ENCODE results near the gene APBB2. TPM values are rescaled to one million over a fixed set of nuclear protein-coding genes. Genes with fewer than 3 reads are reported as not detected.

Gene APBB2
- total RNA-seq, 1 experiment from 2014 or later, result 80.7 TPM

DNA sequence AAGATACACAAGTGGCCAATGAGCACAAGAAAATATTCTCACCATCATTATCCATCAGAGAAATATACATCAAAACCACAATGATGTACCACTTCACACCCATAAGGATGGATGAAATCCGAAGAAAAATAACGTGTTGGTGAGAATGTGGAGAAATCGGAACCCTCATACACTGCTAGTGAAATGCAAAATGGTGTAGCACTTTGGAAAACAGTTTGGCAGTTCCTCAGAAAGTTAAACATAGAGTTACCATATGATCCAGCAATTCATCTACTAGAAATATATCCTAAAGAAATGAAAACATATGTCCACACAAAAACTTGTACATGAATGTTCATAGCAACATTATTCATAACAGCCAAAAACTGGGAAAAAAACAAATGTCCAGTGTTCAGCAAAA lies 18.5 kb upstream of the APBB2 start:
- Mint-ChIP-seq H3K27me3 (ENCODE audit: insufficient read depth, unreplicated experiment) (no peaks in the 10 kb centered on the region), H3K9me3 (ENCODE audit: unreplicated experiment) (no peaks in the 10 kb centered on the region), H3K4me3 (ENCODE audit: unreplicated experiment) (no peak overlapping the region), H3K36me3 (ENCODE audit: insufficient read depth, unreplicated experiment) (no peaks in the 10 kb centered on the region), H3K4me1 (ENCODE audit: low read depth, unreplicated experiment) (peaks cover 8% of the 10 kb centered on the region), H3K27ac (ENCODE audit: unreplicated experiment) (no peak overlapping the region)
- Histone ChIP-seq H3K27me3 (replicated peaks; ENCODE audit: control insufficient read depth, insufficient read depth, low read length) (no peaks in the 10 kb centered on the region), H3K4me3 (ENCODE audit: low read depth, low read length) (no peak overlapping the region), H3K36me3 (ENCODE audit: control insufficient read depth, insufficient read depth, low read length) (no peaks in the 10 kb centered on the region), H3K9me3 (no peaks in the 10 kb centered on the region), H3K4me1 (no peaks in the 10 kb centered on the region)
- intact Hi-C loops (cut with micrococcal nuclease; ENCODE audit: unreplicated experiment), result no loop called here
- DNase-seq, result no peak
- POLR2A ChIA-PET, result no interaction called here
- CTCF ChIA-PET, result no interaction called here
- BruUV-seq (replicated peaks), result no TSS peak
- TF ChIP-seq, protein P1, sequence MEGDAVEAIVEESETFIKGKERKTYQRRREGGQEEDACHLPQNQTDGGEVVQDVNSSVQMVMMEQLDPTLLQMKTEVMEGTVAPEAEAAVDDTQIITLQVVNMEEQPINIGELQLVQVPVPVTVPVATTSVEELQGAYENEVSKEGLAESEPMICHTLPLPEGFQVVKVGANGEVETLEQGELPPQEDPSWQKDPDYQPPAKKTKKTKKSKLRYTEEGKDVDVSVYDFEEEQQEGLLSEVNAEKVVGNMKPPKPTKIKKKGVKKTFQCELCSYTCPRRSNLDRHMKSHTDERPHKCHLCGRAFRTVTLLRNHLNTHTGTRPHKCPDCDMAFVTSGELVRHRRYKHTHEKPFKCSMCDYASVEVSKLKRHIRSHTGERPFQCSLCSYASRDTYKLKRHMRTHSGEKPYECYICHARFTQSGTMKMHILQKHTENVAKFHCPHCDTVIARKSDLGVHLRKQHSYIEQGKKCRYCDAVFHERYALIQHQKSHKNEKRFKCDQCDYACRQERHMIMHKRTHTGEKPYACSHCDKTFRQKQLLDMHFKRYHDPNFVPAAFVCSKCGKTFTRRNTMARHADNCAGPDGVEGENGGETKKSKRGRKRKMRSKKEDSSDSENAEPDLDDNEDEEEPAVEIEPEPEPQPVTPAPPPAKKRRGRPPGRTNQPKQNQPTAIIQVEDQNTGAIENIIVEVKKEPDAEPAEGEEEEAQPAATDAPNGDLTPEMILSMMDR (IDR thresholded peaks at IDR 0.05; ENCODE audit: insufficient read depth in 1 of 2, low read depth in 1 of 2, low read length in 1 of 2, severe bottlenecking in 1 of 2, unreplicated experiment in 1 of 2), result no peak

DNA sequence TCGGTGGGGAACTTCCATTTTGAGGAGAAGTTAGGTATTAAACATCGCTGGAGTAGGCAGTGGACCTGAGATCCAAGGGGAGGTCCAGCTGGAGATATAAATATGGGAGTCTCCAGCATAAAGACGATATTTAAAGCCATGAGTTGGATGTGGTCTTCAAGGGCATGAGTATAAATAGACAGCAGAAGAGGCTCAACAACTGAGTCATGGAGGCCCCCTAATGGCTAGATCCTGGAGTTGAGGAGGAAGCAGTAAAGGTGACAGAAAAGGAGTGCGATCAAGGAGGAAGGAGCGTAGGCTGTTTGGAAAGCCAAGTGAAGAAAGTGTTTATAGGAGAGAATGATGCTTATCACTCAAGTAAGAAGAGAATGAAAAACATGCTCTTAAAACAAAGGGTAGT lies 18.1 kb upstream of the APBB2 start:
- H3K27ac Mint-ChIP-seq (ENCODE audit: unreplicated experiment), result no peak overlapping the region
- Histone ChIP-seq H3K27me3 (replicated peaks; ENCODE audit: control insufficient read depth, insufficient read depth, low read length) (no peaks in the 10 kb centered on the region), H3K36me3 (ENCODE audit: control insufficient read depth, insufficient read depth, low read length) (no peaks in the 10 kb centered on the region), H3K4me3 (ENCODE audit: low read depth, low read length) (no peak overlapping the region), H3K4me1 (no peaks in the 10 kb centered on the region), H3K9me3 (no peaks in the 10 kb centered on the region)
- intact Hi-C loops (cut with micrococcal nuclease; ENCODE audit: unreplicated experiment), result no loop called here
- H3K27me3 Mint-ChIP-seq (ENCODE audit: insufficient read depth, unreplicated experiment), result no peaks in the 10 kb centered on the region
- H3K4me3 Mint-ChIP-seq (ENCODE audit: unreplicated experiment), result no peak overlapping the region
- BruUV-seq (replicated peaks), result no TSS peak
- no peaks in the 10 kb centered on the region for H3K36me3 Mint-ChIP-seq (ENCODE audit: insufficient read depth, unreplicated experiment)
- ChIA-PET CTCF (no interaction called here), POLR2A (no interaction called here)
- H3K4me1 Mint-ChIP-seq (ENCODE audit: low read depth, unreplicated experiment), result peaks cover 8% of the 10 kb centered on the region
- TF ChIP-seq, protein P1 (IDR thresholded peaks at IDR 0.05; ENCODE audit: insufficient read depth in 1 of 2, low read depth in 1 of 2, low read length in 1 of 2, severe bottlenecking in 1 of 2, unreplicated experiment in 1 of 2), result no peak
- no peak for DNase-seq
- H3K9me3 Mint-ChIP-seq (ENCODE audit: unreplicated experiment), result no peaks in the 10 kb centered on the region

DNA sequence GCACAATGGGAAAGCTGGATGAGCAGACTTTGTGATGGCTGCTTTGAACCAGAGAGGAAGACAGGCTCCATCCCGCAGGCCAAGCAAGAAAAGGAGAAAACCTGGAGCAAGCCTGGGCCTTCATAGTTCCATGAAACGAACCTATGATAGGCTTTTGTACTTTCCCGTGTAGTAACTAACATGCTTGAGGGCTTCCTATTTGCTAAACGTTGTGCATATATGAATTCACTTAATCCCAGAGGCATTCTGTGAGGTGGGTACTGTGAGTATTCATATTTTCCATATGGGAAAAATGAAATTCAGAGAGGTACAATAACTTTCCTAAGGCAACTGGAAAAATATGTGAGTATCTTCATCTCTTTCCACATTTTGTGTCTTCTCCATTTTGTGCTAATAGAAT lies 13.6 kb upstream of the APBB2 start:
- CTCF ChIA-PET, result no interaction called here
- Mint-ChIP-seq H3K27me3 (ENCODE audit: insufficient read depth, unreplicated experiment) (no peaks in the 10 kb centered on the region), H3K4me3 (ENCODE audit: unreplicated experiment) (no peak overlapping the region), H3K36me3 (ENCODE audit: insufficient read depth, unreplicated experiment) (no peaks in the 10 kb centered on the region), H3K9me3 (ENCODE audit: unreplicated experiment) (no peaks in the 10 kb centered on the region), H3K4me1 (ENCODE audit: low read depth, unreplicated experiment) (no peaks in the 10 kb centered on the region), H3K27ac (ENCODE audit: unreplicated experiment) (no peak overlapping the region)
- TF ChIP-seq, protein P1 (IDR thresholded peaks at IDR 0.05; ENCODE audit: insufficient read depth in 1 of 2, low read depth in 1 of 2, low read length in 1 of 2, severe bottlenecking in 1 of 2, unreplicated experiment in 1 of 2), result no peak
- Histone ChIP-seq H3K36me3 (ENCODE audit: control insufficient read depth, insufficient read depth, low read length) (no peaks in the 10 kb centered on the region), H3K9me3 (no peaks in the 10 kb centered on the region), H3K4me3 (ENCODE audit: low read depth, low read length) (no peak overlapping the region), H3K27me3 (replicated peaks; ENCODE audit: control insufficient read depth, insufficient read depth, low read length) (no peaks in the 10 kb centered on the region), H3K4me1 (no peaks in the 10 kb centered on the region)
- BruUV-seq (replicated peaks), result no TSS peak
- POLR2A ChIA-PET, result no interaction called here
- no peak for DNase-seq
- intact Hi-C loops (cut with micrococcal nuclease; ENCODE audit: unreplicated experiment), result no loop called here

Data from Caco-2 (cell line).